ENCODE results near the gene KRTAP1-4.
"Not testable (repeated sequence)": the region's sequence is repeated elsewhere in the genome, so short reads cannot be mapped to it uniquely, and the experiment has no call there.

KRTAP1-4 gene

DNA sequence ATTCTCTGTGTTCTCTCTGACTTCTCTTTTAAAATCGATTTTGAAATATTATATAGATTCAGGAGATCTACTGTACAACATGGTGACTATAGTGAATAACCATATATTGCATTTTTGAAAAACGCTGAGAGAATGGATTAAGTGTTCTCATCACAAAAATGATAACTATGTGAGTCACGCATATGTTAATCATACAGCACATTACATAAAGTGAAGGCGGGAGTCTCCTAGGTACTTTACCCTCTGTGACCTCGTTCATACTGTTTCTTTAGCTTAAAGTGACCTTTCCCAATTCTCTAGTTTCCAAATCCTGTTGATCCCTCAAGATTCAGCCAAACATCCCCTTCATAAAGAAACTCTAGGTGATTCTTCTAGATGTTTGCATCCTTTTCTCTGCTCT is 27.2 kb downstream of the KRTAP1-4 start:
- DNase-seq: no peak

DNA sequence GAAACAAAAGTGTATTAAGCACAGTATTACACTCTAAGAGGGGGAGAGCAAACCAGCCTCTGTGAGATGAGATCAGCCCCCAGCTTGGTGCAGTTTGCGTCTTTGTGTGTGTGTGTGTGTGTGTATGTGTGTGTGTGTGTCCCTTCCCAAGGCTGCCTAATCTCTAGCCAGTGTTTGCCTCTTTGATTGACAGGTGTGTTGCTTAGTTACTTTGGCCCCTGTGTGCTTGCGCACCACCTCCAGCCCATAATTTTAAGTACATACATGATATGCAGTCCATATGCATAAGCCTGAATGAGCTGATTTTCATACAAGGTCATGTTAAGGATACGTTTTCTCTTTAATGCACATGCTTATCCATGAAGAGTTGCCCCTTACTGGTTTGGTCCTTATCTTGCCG is 28.2 kb downstream of the KRTAP1-4 start:
- DNase-seq: no peak

DNA sequence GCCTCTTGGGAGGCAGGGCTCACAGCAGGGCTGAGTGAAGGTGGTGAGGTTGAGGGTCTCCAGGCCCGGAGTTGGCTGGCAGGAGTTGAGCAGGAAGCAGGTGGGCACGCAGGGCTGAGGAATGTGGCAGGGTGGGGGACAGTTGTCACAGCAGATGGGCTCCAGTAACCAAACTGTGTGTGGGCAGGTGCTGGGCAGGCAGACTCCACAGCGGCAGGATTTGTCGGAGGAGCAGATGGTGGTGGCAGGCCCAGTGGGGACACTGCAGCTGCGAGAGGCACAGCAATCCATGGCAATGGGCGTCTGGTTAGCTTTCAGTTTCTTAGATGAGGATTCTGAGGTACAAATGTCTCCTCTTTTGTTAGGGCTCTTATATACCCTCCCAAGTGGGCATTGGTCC is 30.4 kb downstream of the KRTAP1-4 start, which contains the start of gene KRTAP3-2:
Gene KRTAP3-2 (minus strand): TSS at position 344 of the 400 bp plus-strand sequence. CDS start 53 bp downstream, at position 291.
- DNase-seq: not testable (repeated sequence)

DNA sequence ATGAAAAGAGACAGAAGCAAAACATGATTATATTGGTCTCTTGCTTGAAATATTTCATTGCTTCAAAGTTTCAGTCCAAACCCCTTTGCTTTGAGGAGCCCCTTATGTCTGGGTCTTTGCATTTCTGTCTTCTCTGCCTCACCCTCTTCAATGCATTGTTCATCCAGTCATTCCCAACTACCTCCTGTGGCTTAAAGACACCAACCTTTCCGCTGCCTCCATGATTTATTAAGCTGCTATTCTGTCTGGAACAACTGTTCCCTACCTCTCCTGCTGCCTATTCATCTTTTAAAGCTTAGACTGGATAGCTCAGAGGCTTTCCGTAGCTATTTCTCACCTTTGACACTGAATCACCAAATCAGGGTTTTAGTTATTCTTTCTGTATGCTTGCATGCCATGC is 32.6 kb downstream of the KRTAP1-4 start:
- DNase-seq: no peak

DNA sequence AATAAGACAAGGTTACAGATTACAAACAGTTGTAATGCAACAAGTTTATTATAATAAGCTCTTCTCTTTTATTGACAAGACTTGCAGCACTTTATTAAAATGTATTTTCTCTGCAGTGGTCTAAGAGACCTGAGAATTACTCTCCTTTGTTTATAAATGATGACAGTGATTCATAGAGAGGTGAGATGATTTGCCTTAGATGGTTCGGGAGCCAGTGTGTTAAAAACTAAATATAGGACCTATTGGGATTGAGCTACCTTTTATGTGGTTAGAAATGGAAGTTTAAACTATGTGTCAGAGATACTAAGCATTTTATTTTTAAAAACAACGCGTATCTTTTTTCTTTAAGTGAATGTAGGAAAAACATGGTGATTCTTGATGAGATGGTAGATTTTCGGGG is 33.2 kb downstream of the KRTAP1-4 start:
- DNase-seq: no peak

DNA sequence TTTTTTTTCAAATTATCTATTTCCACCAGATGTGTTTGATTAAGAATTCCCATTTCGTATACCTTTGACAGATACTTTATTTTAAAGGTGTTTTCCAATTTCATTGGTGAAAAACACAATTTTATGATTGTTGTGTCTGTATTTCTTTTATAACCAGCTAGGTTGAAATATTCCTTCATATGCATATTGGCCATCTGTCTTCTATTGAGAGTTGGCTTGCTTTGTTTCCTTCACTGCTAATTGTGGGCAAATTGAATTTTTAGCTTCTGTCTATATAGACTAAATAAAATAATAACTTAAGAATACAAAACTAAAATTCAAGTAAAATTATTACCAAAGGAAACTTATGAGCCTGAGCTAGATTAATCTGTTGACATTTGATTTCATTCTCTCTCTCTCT is 34.9 kb downstream of the KRTAP1-4 start:
- DNase-seq: no peak

DNA sequence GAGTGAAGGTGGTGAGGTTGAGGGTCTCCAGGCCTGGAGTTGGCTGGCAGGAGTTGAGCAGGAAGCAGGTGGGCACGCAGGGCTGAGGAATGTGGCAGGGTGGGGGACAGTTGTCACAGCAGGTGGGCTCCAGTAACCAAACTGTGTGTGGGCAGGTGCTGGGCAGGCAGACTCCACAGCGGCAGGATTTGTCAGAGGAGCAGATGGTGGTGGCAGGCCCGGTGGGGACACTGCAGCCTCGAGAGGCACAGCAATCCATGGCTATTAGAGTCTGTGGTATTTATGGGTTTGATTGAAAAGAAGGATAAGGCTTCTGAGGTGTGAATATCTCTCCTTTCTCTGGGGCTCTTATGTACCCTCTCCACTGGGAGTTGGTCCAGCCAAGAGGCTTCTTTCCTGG is 36.2 kb downstream of the KRTAP1-4 start, which contains the start of gene KRTAP3-3:
Gene KRTAP3-3 (minus strand): TSS at position 326 of the 400 bp plus-strand sequence. CDS start 67 bp downstream, at position 259.
- no peak for DNase-seq

DNA sequence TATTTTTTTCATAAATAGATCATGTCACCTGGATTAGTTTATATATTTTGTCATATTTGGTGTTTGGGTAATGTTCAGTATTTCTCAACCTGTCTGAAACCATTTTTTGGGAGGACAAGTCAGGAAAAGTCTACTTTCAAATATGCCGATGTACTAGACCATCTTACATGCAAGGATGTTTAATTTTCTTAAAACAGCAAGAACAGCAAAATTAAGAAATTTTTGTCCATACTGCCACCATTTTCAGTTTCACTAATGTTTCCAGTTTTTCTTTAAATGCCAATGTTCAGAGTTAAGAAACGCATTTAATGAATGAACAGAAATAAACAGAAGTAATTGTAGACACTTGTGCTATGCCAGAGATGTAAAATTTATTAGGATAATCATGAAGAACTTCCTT is 36.9 kb downstream of the KRTAP1-4 start:
- no peak for DNase-seq

DNA sequence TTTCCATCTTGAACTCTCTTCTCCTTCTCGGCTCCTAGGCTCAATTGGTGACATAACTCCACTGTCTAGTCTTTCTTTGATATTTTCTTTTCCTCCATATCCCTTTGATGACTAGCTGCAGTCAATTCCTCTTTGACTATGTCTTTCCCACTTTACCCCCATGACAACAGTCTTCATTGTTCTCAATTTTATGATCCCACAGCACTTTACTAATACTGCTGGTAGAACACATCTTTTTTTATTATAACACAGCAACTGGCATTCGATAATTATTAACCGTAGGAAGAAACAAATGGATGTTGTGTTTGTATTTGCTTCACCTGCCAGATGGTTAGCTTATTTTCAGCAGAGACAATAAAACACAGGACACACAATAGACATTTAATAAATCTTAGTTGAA is 37.3 kb downstream of the KRTAP1-4 start:
- no peak for DNase-seq

DNA sequence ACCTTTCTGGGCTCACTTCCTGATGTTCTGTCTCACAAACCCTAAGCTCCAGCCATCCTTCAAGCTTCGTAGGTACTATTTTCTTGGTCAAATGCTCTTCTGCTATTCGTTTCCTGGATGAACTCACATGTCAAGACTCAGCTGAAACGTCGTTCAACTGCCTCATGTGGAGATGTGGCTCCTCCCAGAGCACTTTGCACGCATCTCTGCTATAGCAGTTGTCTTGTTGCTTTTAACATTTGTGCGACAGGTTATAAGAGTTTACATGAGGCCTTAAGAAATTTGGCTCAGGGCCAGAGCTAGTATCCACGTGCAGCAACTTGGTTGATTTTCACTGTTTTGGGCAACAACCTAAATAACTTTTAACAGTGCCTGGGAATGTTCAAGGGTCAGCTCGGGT is 43.1 kb downstream of the KRTAP1-4 start:
- no peak for DNase-seq

DNA sequence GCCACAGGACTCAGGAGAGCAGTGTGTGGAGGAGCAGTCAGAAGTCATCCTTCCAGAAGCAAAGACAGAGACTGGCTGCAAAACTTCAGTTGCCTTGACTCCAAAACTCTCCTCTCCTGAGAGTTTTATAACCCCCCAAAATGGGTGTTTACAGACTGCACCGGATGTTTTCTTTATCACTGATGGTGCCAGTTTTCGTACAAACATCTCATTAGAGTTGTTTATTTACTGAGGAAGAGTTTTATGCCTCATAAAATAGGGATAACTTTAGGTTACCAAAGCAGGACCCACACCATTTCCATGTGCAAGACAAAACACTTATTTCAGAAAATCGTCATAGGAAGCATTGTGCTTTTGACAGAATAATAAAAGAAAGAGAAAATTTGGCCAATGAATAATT is 45.8 kb downstream of the KRTAP1-4 start, which contains the start of gene KRT40:
Gene KRT40 (minus strand): TSS at position 101 of the 400 bp plus-strand sequence. CDS start 53 bp downstream, at position 48.
- no peak for DNase-seq

DNA sequence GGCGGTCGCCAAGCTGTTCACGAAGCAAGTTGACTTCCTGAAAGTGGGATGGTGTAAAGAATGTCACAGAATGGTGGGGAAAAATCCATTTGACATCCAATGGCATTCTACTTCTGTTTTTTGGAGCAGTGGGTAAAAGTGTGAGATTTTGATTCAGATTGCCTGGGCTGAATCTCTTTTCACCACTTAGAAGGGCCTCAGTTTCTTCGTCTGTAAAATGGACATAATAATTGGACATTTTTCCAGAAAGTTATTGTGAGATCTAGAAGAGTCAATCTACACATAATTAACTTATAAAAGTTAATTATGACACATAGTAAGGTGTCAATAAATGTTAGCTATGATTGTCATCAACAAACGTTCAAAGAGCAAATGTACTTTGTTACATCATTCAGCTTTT is 48.9 kb downstream of the KRTAP1-4 start:
- DNase-seq: no peak

DNA sequence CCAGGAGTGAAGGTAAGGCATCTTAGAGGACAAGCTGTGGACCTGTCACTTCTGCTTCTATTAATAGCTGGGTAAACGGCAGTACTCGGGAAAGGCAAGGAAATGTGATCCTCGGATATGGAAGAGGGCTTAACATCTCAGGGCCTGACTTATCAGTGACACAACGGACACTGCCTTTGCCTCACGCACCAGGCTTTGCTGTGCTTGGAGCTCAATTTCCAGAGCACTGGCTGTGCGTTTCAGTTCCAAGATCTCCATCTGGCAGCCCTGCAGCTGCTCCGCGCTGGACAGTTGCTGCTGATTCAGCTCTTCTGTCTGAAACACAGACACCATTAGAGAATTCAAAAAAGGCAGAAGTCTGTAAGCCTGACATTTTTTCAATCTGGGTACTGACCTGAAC is 49.4 kb downstream of the KRTAP1-4 start:
- no peak for DNase-seq

DNA sequence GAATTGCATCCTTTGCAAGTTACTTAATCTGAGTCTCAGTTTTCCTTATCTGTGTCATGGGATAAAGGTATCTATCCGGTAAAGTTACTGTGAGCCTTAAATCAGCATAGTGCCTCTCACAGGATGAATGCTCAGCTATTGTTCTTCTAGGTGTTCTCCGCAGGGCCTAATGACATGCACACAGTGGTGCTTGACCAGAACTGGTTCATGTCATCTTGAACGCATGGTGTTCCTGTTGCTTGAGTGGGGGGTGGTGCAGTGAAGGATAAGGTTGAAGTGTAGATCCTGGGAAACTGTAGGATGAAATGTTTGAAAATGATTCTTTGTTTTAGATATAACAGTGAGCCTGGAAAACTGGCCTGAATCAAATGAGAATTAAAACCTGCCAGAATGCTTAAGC is 49.9 kb downstream of the KRTAP1-4 start:
- DNase-seq: no peak

All from stimulated activated CD4-positive, alpha-beta T cell treated with anti-CD3 and anti-CD28 coated beads, Interleukin-4, amount 100 ng/mL, for 1 hour (primary cell).